ENCODE data around the gene LMNTD2.

The LMNTD2 gene

DNA sequence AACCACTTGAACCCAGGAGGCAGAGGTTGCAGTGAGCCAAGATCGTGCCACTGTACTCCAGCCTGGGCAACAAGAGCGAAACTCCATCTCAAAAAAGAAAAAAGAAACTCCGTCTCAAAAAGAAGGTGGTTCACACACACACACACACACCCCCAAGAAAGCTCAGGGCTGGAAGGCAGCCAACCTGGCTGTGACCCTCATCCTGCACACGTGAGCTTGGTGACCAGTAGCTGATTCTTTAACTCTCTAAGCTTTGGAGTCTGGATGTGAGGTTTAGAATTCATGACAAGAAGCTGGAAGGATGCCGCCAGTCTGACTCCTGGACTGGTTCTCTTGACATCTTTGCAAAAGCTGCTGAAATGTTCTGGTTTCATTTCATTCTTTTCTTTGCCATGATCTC lies 51.6 kb downstream of the LMNTD2 start:
- DNase-seq: no peak

DNA sequence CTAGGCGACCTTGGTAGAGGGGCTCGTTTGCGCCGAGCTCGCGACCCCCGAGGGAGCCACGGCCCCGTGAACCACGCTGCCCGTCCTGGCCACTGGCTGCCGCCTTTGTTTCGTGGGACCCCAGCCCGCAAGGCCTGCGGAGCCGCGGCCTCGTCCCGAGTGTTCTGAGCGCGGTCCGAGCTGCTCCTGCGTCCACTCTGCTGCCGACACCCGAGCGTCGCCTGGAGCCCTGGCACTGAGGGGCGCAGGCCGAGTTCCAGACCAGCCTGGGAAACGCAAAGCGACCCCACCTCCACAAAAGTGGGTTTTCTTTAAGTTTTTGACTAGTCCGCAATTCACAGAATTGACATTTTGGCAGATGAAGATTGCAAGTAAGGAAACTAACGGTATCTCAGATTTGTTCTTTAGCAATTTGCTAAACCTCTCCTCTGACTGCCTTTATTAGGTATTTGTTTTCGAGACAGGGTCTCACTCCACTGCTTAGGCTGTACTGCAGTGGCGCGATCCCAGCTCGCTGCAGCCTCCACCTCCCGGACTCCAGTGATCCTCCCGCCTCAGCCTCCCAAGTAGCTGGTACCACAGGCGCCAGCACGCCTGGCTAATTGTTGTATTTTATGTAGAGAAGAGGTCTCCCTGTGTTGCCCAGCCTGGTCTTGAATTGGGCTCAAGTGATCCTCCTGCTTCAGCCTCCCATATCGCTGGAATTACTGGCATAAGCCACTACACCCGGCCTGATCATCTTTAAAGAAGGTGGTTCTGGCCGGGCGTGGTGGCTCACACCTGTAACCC lies 52.6 kb downstream of the LMNTD2 start:
- no peak for DNase-seq

DNA sequence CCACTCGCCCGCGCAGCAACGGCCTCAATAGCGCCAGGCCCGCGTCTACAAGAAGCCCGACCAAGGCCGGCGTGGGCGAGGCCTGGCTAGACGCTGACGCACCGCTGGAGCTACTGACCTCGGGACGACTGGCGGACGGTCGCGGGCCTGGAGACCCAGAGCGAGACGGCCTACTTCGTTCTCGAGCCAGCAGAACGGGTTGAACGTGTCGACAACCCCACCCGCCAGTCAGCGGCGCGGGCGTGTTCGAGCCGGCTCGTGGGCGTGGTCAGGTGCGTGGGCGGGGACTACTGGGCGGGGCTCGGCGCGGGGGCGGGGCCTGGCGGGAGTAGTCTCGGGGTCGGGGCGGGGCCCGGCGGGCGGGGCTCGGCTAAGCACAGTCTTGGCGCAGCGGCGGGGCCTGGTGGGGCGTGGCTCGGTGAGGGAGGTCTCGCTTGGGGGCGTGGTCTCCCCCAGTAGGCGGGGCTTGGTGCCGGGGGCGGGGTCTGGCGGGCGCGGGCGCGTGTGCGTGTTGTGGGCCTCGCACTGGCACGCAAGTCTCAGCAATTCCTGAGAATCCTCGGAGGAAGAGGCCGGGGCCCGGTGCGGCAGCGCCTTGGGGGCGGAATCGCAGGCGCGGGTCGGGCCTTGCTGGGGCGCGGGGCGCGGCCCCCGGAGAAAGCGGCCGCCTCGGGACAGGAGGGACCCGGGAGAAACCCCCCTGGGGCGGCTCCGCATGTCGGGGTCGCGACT lies 53.4 kb downstream of the LMNTD2 start, which contains the start of gene RNH1:
Gene RNH1, minus strand, starts transcription at position 248 of the 732 bp plus-strand sequence. CDS start 5,080 bp downstream, outside the sequence.
- peak; percentile 98 for DNase-seq

GRCh38 chr11:506238-506994 lies 54.1 kb downstream of the LMNTD2 start:
- peak; percentile 97 for DNase-seq

DNA sequence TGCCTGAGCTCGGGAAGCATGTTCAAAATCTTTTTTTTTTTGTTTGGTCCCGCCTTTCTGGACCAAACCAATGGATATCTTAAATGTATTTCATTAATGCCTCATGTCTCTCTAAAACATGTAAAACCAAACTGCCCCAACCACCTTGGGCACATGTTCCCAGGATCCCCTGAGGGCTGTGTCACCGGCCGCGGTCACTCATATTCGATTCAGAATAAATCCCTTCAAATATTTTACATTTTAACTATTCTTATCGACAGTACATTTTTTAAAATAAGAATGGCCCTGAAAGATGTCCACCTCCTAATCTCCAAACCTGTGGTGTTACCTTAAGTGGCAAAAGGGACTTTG lies 55.6 kb downstream of the LMNTD2 start:
- no peak for DNase-seq
